Fibroblast of lung (primary cell): ENCODE measurements around the gene CCDC57. TPM values are rescaled to one million over a fixed set of nuclear protein-coding genes. Genes with fewer than 3 reads are reported as not detected.

ENCODE experiments used
- DNase-seq, 2 donors: peaks; one replicate each; pipeline versions ENCODE4 v3.0.0 to v3.0.0-alpha.2; 2010; ENCODE audit warnings: low read depth in 2 of 2
- H2AFZ ChIP-seq: 2 replicates; pipeline ENCODE4 v1.5.1; 2012; ENCODE audit warnings: low read length, control low read depth, inconsistent platforms
- H3K27ac ChIP-seq: 2 replicates; pipeline ENCODE4 v1.5.1; 2011; ENCODE audit warnings: low read length, control low read depth; ENCODE audit not compliant: insufficient read depth
- H3K27me3 ChIP-seq: 2 replicates; pipeline ENCODE4 v1.5.1; 2011; ENCODE audit warnings: mild to moderate bottlenecking, low read length; ENCODE audit not compliant: control insufficient read depth, insufficient read depth
- H3K36me3 ChIP-seq: 2 replicates; pipeline ENCODE4 v1.5.1; 2011; ENCODE audit warnings: low read length; ENCODE audit not compliant: control insufficient read depth, insufficient read depth
- H3K4me1 ChIP-seq: 2 replicates; pipeline ENCODE4 v1.5.1; 2011; ENCODE audit warnings: low read length; ENCODE audit not compliant: control insufficient read depth, insufficient read depth; ENCODE audit errors: extremely low read depth
- H3K4me2 ChIP-seq: 2 replicates; pipeline ENCODE4 v1.5.1; 2011; ENCODE audit warnings: low read length, control low read depth; ENCODE audit not compliant: insufficient read depth; ENCODE audit errors: extremely low read depth
- H3K4me3 ChIP-seq, 4 experiments: fragments of 200-600 bp in 1 of 4; sonication (generic) in 1 of 4; replicated peaks in 1 of 4; 2 replicates each; pipeline ENCODE4 v1.5.1; 2011 to 2016; ENCODE audit warnings: low read length in 4 of 4, low read depth in 3 of 4, mild to moderate bottlenecking in 3 of 4, control low read depth in 2 of 4, inconsistent platforms in 1 of 4, mixed read lengths in 1 of 4; ENCODE audit not compliant: insufficient read depth in 1 of 4; ENCODE audit errors: control extremely low read depth in 1 of 4
- H3K79me2 ChIP-seq: 2 replicates; pipeline ENCODE4 v1.5.1; 2012; ENCODE audit warnings: mild to moderate bottlenecking, low read length, inconsistent platforms; ENCODE audit not compliant: control insufficient read depth, insufficient read depth
- H3K9ac ChIP-seq: 2 replicates; pipeline ENCODE4 v1.5.1; 2011; ENCODE audit warnings: mild to moderate bottlenecking, low read length, control low read depth; ENCODE audit not compliant: insufficient read depth
- H3K9me3 ChIP-seq: 2 replicates; pipeline ENCODE4 v1.5.1; 2012; ENCODE audit warnings: low read depth, low read length; ENCODE audit not compliant: control insufficient read depth, insufficient read depth
- H4K20me1 ChIP-seq: 2 replicates; pipeline ENCODE4 v1.5.1; 2011; ENCODE audit warnings: low read length; ENCODE audit not compliant: control insufficient read depth, insufficient read depth; ENCODE audit errors: extremely low read depth
- EZH2 ChIP-seq: IDR thresholded peaks from 2 replicates; pipeline ENCODE4 v1.5.1; 2012; ENCODE audit warnings: low read length, control low read depth, mild to moderate bottlenecking; ENCODE audit errors: missing control alignments
- polyA plus RNA-seq, 2 donors: library from polyadenylated mRNA; depleted of rRNA in 1 of 2; stranded (reverse) in 1 of 2; unstranded in 1 of 2; fragments of >200 nt; gene quantifications; 2 replicates each; pipeline ENCODE4 v1.2.1, GENCODE V29; 2011 to 2012; ENCODE audit warnings: missing spikeins in 1 of 2
- total RNA-seq: library from RNA; depleted of rRNA; stranded (reverse); fragments of >200 nt; gene quantifications from 2 replicates; pipeline ENCODE4 v1.2.1, GENCODE V29; 2014
- TF ChIP-seq, protein P1 (sequence below), 2 donors: IDR thresholded peaks in 1 of 2; conservative IDR thresholded peaks in 1 of 2; 1 replicate in 1 of 2; 2 replicates in 1 of 2; pipeline ENCODE4 v1.5.1; 2011 to 2012; ENCODE audit warnings: low read length in 2 of 2, control low read depth in 1 of 2, inconsistent platforms in 1 of 2, low read depth in 1 of 2, mild to moderate bottlenecking in 1 of 2

Gene CCDC57
- total and polyA plus RNA-seq, 2 donors (not counting 1 experiment from before 2014, with no cell fraction given): 7.1 to 10.1 TPM

DNA sequence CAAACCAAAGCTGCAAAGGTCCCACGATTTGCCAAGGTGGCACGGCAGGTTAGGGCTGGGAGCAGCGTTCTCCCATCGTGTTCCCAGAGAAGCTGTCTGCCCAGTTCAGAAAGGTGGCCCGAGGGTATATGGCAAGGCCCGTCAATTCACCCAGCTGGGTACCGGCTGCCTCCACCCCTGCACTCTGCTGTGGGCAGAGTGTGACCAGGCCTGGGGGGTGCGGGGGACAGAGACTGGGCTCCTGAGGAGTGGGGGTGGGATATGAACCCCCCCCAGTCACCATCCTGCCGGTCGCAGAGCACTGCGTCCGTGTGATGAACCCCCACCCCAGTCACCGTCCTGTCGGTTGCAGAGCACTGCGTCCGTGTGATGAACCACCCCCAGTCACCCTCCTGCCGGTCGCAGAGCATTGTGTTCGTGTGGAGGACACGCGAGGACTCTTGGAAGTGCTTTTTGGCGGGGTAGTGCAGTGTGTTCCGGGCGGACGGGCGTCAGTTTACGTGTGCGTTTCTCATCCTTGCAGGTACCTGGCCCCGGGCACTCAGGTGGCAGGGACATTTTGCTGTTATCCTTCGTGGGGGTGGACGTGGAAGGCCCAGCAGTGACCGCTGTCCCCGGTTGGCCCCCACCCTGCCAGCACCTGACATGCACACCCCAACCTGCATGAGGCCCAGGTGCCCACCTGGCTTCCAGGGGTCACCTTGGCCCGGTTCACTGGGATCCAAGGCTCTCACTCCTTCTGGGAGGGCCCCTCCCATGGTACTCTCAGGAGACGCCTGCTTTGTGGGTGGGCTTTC lies 111.9 kb downstream of the CCDC57 start:
- Histone ChIP-seq H3K9ac (no peak overlapping the region), H3K4me1 (peaks cover 11% of the 10 kb centered on the region), H3K27ac (no peak overlapping the region), H3K4me3 (no peak overlapping the region), H3K4me2 (no peak overlapping the region), H3K27me3 (no peaks in the 10 kb centered on the region), H2AFZ (no peak overlapping the region), H3K79me2 (peaks cover 22% of the 10 kb centered on the region), H3K36me3 (peaks cover 7% of the 10 kb centered on the region), H4K20me1 (peaks cover 1% of the 10 kb centered on the region), H3K9me3 (no peaks in the 10 kb centered on the region)
- DNase-seq: no peak
- TF ChIP-seq, protein P1, sequence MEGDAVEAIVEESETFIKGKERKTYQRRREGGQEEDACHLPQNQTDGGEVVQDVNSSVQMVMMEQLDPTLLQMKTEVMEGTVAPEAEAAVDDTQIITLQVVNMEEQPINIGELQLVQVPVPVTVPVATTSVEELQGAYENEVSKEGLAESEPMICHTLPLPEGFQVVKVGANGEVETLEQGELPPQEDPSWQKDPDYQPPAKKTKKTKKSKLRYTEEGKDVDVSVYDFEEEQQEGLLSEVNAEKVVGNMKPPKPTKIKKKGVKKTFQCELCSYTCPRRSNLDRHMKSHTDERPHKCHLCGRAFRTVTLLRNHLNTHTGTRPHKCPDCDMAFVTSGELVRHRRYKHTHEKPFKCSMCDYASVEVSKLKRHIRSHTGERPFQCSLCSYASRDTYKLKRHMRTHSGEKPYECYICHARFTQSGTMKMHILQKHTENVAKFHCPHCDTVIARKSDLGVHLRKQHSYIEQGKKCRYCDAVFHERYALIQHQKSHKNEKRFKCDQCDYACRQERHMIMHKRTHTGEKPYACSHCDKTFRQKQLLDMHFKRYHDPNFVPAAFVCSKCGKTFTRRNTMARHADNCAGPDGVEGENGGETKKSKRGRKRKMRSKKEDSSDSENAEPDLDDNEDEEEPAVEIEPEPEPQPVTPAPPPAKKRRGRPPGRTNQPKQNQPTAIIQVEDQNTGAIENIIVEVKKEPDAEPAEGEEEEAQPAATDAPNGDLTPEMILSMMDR (conservative IDR thresholded peaks at IDR 0.05 in 1 of 2, IDR thresholded peaks at IDR 0.05 in 1 of 2; ENCODE audit: low read depth in 1 of 2, low read length in 2 of 2): no peak
- no peak for TF ChIP-seq EZH2

DNA sequence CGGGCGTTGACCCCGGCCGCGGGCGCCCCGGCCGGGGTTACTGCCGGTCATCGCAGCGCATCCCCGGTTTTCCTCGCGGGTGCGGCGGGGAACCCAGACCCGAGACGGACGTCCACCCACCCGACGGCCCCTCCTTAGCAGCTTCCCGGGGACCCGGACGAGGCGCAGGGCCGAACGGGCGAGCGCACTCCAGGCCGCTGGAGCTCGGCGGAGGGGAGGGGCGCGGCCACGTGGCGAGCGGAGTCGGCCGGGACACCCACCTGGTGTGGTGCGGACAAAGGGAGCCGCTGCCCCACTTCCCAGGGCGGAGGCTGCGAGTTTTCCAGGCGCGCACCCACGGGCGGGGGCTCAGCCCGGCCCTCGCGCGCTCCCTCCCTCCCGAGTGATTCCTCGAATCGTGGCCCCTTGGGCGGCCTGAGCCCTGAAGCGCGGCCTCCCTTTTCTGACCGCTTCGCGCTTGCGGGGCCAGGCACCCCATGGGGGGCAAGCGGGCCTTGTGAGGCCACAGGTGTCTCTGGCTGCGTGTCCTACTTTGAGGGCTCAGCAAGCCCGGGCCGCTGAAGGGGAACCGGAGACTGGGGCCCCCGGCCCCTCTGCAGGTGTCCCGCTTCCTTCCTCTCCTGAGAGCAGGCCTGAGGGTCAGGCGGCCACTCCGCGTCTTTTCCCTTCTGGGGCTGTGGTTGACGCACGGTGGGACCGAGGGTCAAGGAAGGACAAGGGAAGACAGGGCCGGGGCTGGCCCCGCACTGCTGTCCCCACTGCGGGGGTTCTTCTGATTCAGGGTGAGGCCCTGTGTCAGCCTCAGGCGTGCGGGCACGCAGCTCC lies 113.5 kb downstream of the CCDC57 start:
- no peak for DNase-seq
- Histone ChIP-seq H3K4me2 (peak overlapping the region; percentile 58), H2AFZ (peak overlapping the region; percentile 26), H3K9ac (peak overlapping the region; percentile 58), H3K79me2 (peaks cover 33% of the 10 kb centered on the region), H3K36me3 (peaks cover 17% of the 10 kb centered on the region), H3K9me3 (no peaks in the 10 kb centered on the region), H3K4me1 (peaks cover 14% of the 10 kb centered on the region), H3K27ac (peak overlapping the region; percentile 89), H3K27me3 (no peaks in the 10 kb centered on the region), H3K4me3 (peak overlapping the region; percentile 21 to 60 (median 42)), H4K20me1 (peaks cover 1% of the 10 kb centered on the region)
- TF ChIP-seq, protein P1 (conservative IDR thresholded peaks at IDR 0.05 in 1 of 2, IDR thresholded peaks at IDR 0.05 in 1 of 2; ENCODE audit: low read depth in 1 of 2, low read length in 2 of 2): no peak
- no peak for TF ChIP-seq EZH2
